ENCODE results near the gene CNTNAP2. TPM values are rescaled to one million over a fixed set of nuclear protein-coding genes. Genes with fewer than 3 reads are reported as not detected.

CNTNAP2 gene
- total RNA-seq, 2 experiments from 2014 or later = 0.19 to 0.22 TPM

DNA sequence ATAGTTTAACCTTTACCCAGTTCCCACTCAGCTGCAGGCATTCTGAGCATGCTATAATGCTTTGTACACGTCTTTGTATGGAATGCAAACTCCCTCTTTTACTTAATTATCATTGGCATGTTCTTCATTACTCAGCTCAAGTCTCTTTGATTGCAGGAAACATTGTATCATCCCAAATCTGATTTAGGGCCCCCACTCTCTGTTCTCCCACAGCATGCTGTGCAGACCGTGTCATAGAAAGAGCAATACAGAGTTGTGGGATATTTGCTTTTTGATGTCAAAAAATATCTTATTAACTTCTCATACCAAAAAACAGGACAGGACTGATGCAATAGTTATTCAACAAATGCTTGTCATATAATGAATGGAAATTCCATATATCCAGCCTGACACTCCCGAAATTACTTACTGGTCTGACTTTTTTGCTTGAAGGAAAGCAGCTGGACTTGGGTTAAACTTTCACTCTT is 1392.5 kb downstream of the CNTNAP2 start:
- Mint-ChIP-seq H3K27ac (no peak overlapping the region), H3K36me3 (no peaks in the 10 kb centered on the region), H3K4me1 (no peaks in the 10 kb centered on the region), H3K9me3 (peaks cover 2% of the 10 kb centered on the region), H3K27me3 (no peaks in the 10 kb centered on the region), H3K4me3 (no peak overlapping the region)
- no peak for DNase-seq

DNA sequence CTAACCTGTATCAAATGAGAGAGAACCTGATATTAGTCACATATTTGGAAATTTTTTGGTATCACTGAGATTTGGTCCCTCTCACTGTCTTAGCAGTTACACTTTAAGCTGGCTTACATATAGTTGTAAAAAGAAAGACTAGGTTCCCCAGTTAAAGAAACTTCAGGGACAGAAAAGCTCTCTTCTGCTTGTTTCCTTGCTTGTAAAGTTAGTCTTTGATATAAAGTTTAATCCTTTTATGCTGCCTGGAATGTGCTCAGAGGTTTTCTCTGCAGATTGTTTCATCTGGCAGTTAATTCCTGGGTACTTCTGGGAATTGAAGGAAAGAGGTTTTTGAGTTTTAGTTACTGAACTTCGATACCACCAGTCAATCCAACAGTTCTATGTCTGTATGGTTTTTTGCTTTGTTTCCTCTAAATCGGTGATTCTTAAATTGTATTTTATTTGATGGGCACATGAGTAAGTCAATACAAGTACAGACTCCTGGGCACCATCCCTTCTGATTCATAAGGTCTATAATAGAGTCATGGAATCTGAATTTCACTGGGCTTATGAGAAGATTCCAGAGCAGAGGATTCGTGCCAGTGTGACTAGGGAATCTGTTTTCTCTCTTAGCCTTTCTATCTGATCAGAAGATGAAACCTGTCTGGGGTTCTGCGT is 1393.1 kb downstream of the CNTNAP2 start:
- no peak for DNase-seq
- Mint-ChIP-seq H3K4me3 (no peak overlapping the region), H3K36me3 (no peaks in the 10 kb centered on the region), H3K4me1 (no peaks in the 10 kb centered on the region), H3K27me3 (no peaks in the 10 kb centered on the region), H3K27ac (no peak overlapping the region), H3K9me3 (peaks cover 2% of the 10 kb centered on the region)

DNA sequence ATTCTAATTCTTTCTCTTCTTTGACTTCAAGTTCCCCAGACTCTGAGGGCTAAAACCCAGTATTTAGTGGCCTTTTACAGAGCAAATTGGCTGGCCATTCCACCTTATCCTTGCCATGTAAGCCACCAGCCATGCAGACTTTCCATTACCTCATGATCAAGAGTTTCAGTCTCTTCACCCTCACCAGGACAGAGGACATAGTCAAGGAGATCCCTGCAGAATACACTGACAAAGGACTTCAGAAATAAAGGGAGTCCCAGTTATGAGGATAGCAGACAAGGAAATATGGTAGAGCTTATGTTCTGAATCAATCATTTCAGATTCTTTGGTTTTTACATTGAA is 1393.6 kb downstream of the CNTNAP2 start:
- H3K27ac Mint-ChIP-seq = no peak overlapping the region

DNA sequence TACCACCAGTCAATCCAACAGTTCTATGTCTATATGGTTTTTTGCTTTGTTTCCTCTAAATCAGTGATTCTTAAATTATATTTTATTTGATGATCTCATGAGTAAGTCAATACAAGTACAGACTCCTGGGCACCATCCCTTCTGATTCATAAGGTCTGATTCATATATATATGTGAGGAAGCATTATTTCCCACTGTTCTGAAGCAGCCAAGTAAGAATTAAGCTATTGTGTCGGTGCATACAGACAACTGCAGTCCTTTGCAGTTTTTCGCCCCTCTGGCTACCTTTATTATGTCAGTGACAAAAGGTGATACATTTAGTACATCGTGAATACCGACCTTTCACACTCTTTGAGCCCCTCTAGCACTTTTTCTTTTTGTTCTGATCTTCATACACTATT is 1394.3 kb downstream of the CNTNAP2 start:
- H3K9me3 Mint-ChIP-seq = peaks cover 2% of the 10 kb centered on the region

More for the DNA sequence above, 1393.6 kb downstream of the CNTNAP2 start:
- Mint-ChIP-seq H3K4me3 (no peak overlapping the region), H3K9me3 (peaks cover 2% of the 10 kb centered on the region), H3K36me3 (no peaks in the 10 kb centered on the region), H3K4me1 (no peaks in the 10 kb centered on the region), H3K27me3 (no peaks in the 10 kb centered on the region)
- no peak for DNase-seq

DNA sequence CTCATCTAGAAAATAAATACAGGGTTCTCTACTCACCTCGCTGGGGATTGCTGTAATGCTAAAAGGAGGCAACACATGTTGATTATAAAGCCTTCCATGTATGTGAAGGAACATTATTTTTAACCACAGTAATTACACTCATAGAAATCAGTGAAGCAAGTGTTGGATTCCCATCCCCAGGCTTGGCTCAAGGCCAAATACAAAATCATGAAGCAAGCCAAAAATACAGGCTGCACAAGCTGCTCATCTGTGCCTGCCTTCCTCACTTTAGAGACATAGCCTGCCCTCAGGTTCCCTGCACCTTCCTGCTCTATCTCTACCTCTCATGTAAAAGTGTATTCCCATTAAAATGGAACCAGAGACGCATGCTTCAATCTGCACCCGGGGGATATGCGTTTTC is 1396.8 kb downstream of the CNTNAP2 start:
- no peak for DNase-seq
- H3K9me3 Mint-ChIP-seq = no peaks in the 10 kb centered on the region
- H3K4me1 Mint-ChIP-seq = no peaks in the 10 kb centered on the region
- H3K36me3 Mint-ChIP-seq = no peaks in the 10 kb centered on the region
- no peaks in the 10 kb centered on the region for H3K27me3 Mint-ChIP-seq
- H3K27ac Mint-ChIP-seq = no peak overlapping the region
- H3K4me3 Mint-ChIP-seq = no peak overlapping the region

More for the DNA sequence above, 1394.3 kb downstream of the CNTNAP2 start:
- Mint-ChIP-seq H3K4me3 (no peak overlapping the region), H3K4me1 (no peaks in the 10 kb centered on the region), H3K27ac (no peak overlapping the region), H3K36me3 (no peaks in the 10 kb centered on the region), H3K27me3 (no peaks in the 10 kb centered on the region)
- DNase-seq = no peak

DNA sequence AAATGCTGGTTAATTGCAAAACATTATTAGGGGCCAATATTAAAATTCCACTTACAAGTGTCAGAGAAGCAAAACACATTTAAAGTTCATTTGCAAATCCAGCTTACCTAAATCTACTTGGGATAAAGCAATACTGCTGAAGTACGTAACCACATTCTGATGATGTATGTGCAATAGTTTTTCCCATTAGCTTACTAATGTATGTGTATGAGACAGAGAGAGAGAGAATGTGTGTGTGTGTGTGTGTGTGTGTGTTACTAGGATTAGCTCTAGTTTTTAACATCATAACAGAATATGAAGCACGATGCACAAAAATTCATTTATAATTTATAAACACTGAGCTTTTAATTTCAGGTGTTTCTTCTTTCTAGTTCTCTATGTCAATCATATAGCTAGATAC is 1399.8 kb downstream of the CNTNAP2 start:
- no peaks in the 10 kb centered on the region for H3K36me3 Mint-ChIP-seq
- H3K27me3 Mint-ChIP-seq = no peaks in the 10 kb centered on the region
- H3K9me3 Mint-ChIP-seq = no peaks in the 10 kb centered on the region
- H3K4me3 Mint-ChIP-seq = no peak overlapping the region
- H3K27ac Mint-ChIP-seq = no peak overlapping the region
- no peak for DNase-seq
- no peaks in the 10 kb centered on the region for H3K4me1 Mint-ChIP-seq

DNA sequence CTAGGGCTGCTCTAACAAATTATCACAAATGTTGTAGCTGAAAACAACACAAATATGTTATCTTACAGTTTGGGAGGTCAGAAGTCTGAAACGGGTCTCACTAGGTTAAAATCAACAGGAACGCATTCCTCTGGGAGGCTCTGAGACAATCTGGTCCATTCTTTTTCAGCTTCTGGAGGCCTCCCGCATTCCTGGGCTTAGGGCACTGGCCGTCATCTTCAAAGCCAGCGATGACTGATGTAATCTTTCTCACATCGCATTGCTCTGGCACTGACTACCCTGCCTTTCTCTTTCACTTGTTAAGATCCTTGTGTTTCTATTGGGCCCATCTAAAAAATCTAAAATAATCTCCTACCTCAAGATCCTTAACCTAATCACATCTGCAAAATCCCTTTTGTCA is 1402.5 kb downstream of the CNTNAP2 start:
- Mint-ChIP-seq H3K4me3 (no peak overlapping the region), H3K27ac (no peak overlapping the region), H3K36me3 (no peaks in the 10 kb centered on the region)

DNA sequence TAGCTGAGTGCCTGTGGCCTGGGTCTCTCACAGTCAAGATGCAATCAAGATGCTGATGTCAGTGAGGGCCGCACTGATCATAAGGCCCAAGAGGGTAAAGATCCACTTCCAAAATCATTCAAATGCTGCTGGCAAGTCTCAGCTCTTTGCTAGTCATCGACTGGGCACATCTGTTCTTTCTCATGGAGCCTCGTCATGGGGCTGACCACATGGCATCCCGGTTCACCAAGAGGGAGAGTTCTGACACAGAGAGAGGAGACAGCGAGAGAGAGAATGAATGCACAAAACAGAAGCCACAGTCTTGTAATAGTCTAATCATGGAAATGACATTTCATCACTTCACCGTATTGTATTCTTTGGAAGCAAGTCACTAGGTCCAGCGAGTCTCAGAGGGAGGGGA is 1406.5 kb downstream of the CNTNAP2 start:
- Mint-ChIP-seq H3K4me3 (no peak overlapping the region), H3K27ac (no peak overlapping the region), H3K27me3 (no peaks in the 10 kb centered on the region), H3K9me3 (no peaks in the 10 kb centered on the region), H3K4me1 (no peaks in the 10 kb centered on the region), H3K36me3 (no peaks in the 10 kb centered on the region)
- DNase-seq = no peak

More for the DNA sequence above, 1402.5 kb downstream of the CNTNAP2 start:
- H3K4me1 Mint-ChIP-seq = no peaks in the 10 kb centered on the region
- H3K27me3 Mint-ChIP-seq = no peaks in the 10 kb centered on the region
- no peak for DNase-seq
- H3K9me3 Mint-ChIP-seq = no peaks in the 10 kb centered on the region

DNA sequence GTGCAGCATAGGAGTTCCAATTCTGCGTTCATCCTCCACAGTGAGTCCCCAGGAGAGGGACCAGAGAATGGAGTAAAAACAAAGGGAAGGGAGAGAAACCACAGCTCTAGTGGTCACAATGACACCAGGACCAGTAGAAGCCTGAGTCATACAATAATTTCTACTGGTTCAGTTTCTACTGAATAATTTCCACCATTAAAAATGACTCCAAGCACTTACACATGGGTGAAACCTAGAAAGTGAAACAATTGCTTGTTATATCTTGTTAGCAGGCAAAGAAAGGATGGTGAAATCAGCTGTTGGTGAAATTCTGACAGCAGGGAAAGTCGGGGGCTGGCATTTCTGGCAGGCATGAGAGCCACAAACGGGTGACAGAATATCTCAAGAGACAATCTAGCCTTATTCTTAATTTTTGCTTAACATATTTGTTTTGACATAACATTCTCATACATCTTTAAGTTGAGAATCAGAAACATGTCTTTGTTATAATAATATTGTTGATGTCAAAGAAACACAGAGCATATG is 1408.2 kb downstream of the CNTNAP2 start:
- no peak overlapping the region for H3K4me3 Mint-ChIP-seq
- H3K9me3 Mint-ChIP-seq = no peaks in the 10 kb centered on the region
- no peaks in the 10 kb centered on the region for H3K36me3 Mint-ChIP-seq
- no peak for DNase-seq
- H3K4me1 Mint-ChIP-seq = no peaks in the 10 kb centered on the region
- H3K27ac Mint-ChIP-seq = no peak overlapping the region
- no peaks in the 10 kb centered on the region for H3K27me3 Mint-ChIP-seq

DNA sequence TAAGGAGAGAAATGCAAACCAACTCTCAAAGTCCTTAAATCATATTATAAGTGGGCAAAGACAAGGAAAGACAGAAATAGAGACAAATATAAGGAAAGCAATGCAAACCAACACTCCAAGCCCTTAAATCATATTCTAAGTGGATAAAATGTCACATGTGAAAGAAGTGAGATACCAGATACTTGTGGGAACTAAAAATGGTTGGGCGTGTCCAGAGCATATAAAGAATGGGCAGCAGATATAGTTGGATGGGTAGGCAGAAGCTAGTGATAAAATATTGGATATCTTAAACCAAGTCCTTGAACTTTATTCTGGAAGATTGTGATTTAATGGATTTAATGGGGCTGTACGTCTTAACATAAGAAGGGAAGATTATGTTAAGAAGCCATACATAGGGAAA is 1408.7 kb downstream of the CNTNAP2 start:
- no peaks in the 10 kb centered on the region for H3K27me3 Mint-ChIP-seq
- no peaks in the 10 kb centered on the region for H3K9me3 Mint-ChIP-seq
- no peak for DNase-seq
- no peak overlapping the region for H3K4me3 Mint-ChIP-seq
- no peak overlapping the region for H3K27ac Mint-ChIP-seq
- H3K36me3 Mint-ChIP-seq = no peaks in the 10 kb centered on the region
- no peaks in the 10 kb centered on the region for H3K4me1 Mint-ChIP-seq

DNA sequence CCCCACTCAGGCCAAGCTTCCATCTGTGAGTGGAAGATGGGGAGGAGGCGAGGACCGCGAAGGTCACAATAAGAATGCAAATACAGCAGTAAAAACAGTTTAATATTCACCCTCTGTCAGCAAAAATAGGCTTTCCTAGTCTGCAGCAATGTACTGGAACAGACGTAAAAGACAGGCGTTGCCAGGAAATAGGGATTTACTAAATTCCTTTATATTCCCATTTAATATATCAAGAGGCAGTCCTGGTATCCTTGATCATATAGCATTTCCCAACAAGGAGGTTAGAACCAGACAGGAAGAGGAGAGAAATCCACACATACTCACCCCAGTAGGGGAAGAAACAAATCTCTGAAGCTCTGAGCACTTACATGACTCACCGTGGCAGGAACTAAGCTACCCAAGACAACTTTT is 1419.1 kb downstream of the CNTNAP2 start:
- DNase-seq = no peak
- H3K4me1 Mint-ChIP-seq = no peaks in the 10 kb centered on the region
- no peak overlapping the region for H3K27ac Mint-ChIP-seq
- no peaks in the 10 kb centered on the region for H3K27me3 Mint-ChIP-seq
- H3K36me3 Mint-ChIP-seq = no peaks in the 10 kb centered on the region
- H3K9me3 Mint-ChIP-seq = peaks cover 1% of the 10 kb centered on the region
- H3K4me3 Mint-ChIP-seq = no peak overlapping the region

DNA sequence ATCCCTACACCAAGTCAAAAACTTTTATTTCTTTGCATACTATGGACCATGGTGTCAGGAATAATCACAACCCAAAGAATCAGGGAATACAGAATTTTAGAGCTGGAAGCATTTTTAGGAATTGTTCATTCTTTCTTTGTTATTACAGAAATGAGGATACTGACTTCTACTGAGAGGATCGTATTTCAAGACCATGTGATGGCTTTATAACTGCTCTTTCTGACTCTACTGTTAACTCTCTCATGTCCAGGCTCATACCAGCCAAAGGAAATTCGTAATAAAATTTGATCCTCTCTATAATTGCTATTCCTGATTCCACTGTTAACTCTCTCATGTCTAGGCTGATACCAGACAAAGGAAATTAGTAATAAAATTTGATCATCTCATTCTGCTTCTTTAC is 1423.1 kb downstream of the CNTNAP2 start:
- H3K27ac Mint-ChIP-seq = no peak overlapping the region
- no peaks in the 10 kb centered on the region for H3K4me1 Mint-ChIP-seq
- H3K9me3 Mint-ChIP-seq = peaks cover 10% of the 10 kb centered on the region
- H3K27me3 Mint-ChIP-seq = no peaks in the 10 kb centered on the region
- no peak for DNase-seq
- no peaks in the 10 kb centered on the region for H3K36me3 Mint-ChIP-seq
- no peak overlapping the region for H3K4me3 Mint-ChIP-seq

DNA sequence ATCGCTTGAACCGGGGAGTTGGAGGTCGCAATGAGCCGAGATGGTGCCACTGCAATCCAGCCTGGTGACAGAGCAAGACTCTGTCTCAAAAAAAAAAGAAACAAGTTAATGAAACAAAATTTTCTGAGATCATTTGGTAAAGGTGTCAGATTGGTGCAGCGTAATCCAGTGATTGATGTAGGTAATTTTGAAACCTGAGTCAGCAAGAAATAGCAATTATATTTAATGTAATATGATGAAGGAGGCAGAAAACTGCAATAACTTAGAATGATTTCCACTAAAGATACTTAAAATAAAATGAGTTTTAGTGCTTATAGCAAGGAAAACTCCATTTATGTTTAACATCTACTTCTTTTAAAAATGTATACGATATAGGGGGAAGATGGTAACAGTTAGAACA is 1424.1 kb downstream of the CNTNAP2 start:
- no peak for DNase-seq
- Mint-ChIP-seq H3K4me3 (no peak overlapping the region), H3K36me3 (no peaks in the 10 kb centered on the region), H3K27me3 (no peaks in the 10 kb centered on the region), H3K27ac (no peak overlapping the region), H3K4me1 (no peaks in the 10 kb centered on the region), H3K9me3 (peaks cover 11% of the 10 kb centered on the region)

DNA sequence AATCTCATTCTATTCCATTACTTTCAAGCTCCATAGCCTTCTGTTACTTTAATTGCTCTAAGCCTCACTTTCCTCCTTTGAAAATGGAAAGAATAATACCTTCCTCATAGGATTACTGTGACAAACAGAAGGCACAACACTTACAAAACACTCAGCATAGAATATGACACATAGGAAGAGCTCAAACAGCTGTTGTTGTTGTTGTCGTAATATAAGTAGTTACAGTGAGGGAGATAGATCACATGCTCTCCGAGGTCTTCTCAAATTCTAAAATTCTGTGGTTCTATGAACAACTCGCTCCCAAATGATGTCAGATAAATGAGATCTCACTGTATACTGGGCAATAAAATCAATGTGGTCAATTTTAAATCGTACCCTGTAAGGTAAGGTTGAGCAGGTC is 1424.7 kb downstream of the CNTNAP2 start:
- no peak for DNase-seq
- Mint-ChIP-seq H3K9me3 (peaks cover 14% of the 10 kb centered on the region), H3K36me3 (no peaks in the 10 kb centered on the region), H3K4me3 (no peak overlapping the region), H3K4me1 (no peaks in the 10 kb centered on the region), H3K27me3 (no peaks in the 10 kb centered on the region), H3K27ac (no peak overlapping the region)

DNA sequence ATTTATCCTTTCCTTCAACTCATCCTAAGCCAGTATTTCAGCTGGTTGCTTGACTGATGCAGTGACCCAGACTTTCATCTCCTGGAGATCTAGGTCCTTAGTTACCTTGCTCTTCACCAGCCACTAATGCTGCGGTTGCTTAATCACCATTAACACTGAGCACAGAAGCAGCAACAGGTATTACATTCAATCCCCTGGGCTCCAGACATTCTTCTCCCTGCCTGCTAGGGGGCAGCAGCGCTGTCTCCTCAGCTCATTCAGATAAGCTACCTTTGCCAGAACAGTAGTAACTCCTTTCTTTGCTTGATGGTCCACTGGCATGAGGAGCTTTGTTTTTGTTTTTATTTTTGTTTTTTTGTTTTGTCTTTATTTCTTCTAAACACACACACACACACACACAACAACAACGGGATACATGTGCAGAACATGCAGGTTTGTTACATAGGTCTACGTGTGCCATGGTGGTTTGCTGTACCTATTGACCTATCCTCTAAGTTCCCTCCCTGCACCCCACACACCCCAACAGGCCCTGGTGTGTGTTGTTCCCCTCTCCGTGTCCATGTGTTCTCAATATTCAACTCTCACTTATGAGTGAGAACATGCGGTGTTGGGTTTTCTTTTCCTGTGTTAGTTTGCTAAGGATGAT is 1430.8 kb downstream of the CNTNAP2 start:
- DNase-seq = no peak
- H3K36me3 Mint-ChIP-seq = peaks cover 1% of the 10 kb centered on the region
- H3K9me3 Mint-ChIP-seq = peaks cover 13% of the 10 kb centered on the region
- no peaks in the 10 kb centered on the region for H3K4me1 Mint-ChIP-seq
- H3K27ac Mint-ChIP-seq = no peak overlapping the region
- no peak overlapping the region for H3K4me3 Mint-ChIP-seq
- no peaks in the 10 kb centered on the region for H3K27me3 Mint-ChIP-seq

DNA sequence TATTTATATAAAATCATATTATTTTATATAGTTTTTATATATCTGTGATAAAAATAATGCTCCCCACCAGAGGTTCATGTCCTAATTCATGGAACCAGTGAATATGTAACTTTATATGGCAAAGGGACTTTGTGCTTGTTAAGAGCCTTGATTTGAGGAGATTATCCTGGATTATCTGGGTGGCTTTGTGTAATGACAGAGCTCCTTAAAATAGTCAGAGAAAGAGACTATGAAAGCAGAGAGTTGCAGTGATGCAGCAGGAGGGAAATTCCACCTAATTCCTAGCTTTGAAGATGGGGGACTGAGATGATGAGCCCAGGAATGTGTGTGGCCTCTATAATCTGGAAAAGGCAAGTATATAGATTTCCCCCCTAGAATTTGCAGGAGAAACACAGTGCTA is 1439.7 kb downstream of the CNTNAP2 start:
- Mint-ChIP-seq H3K4me1 (no peaks in the 10 kb centered on the region), H3K27ac (no peak overlapping the region), H3K36me3 (no peaks in the 10 kb centered on the region), H3K4me3 (no peak overlapping the region), H3K27me3 (no peaks in the 10 kb centered on the region), H3K9me3 (peaks cover 1% of the 10 kb centered on the region)
- DNase-seq = no peak

Data from activated naive CD8-positive, alpha-beta T cell treated with anti-CD3 and anti-CD28 coated beads for 36 hours (primary cell).